Measurements from ENCODE around the gene NAA38.

GRCh38 chr17:7834542-7834956 lies 22.8 kb downstream of the NAA38 start:
- TF ChIP-seq, protein P1, sequence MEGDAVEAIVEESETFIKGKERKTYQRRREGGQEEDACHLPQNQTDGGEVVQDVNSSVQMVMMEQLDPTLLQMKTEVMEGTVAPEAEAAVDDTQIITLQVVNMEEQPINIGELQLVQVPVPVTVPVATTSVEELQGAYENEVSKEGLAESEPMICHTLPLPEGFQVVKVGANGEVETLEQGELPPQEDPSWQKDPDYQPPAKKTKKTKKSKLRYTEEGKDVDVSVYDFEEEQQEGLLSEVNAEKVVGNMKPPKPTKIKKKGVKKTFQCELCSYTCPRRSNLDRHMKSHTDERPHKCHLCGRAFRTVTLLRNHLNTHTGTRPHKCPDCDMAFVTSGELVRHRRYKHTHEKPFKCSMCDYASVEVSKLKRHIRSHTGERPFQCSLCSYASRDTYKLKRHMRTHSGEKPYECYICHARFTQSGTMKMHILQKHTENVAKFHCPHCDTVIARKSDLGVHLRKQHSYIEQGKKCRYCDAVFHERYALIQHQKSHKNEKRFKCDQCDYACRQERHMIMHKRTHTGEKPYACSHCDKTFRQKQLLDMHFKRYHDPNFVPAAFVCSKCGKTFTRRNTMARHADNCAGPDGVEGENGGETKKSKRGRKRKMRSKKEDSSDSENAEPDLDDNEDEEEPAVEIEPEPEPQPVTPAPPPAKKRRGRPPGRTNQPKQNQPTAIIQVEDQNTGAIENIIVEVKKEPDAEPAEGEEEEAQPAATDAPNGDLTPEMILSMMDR (IDR thresholded peaks at IDR 0.05; ENCODE audit: low read depth, low read length) = no peak
- TF ChIP-seq POLR2A (IDR thresholded peaks at IDR 0.05; ENCODE audit: extremely low read depth, insufficient read length) = no peak
- no peak for TF ChIP-seq MYC (IDR thresholded peaks at IDR 0.05; ENCODE audit: low read depth, low read length)
